Heart left ventricle (tissue), 13 donors: ENCODE data around the gene SELENOV.

Experiments
- CTCF ChIP-seq, 12 donors: fragments of 200-600 bp; sonication (generic) in 4 of 12; IDR thresholded peaks; one replicate each; pipeline versions ENCODE4 v1.5.0 to v1.8.0; 2018 to 2022; ENCODE audit warnings: antibody characterized with exemption in 12 of 12, mild to moderate bottlenecking in 5 of 12
- POLR2A ChIP-seq, 2 donors: fragments of 450-650 bp; IDR thresholded peaks; one replicate each; pipeline ENCODE4 v1.6.1; 2017; ENCODE audit warnings: antibody characterized with exemption in 2 of 2, mild to moderate bottlenecking in 2 of 2, moderate library complexity in 2 of 2
- donor health status: ischemic (EF 13 %, LVEDD 7.1; RV severe dilation, severe dysfunction).
- donor health status: DM: no; HTN: yes; CAD: no.
- donor health status: DM: no; HTN: no; CAD: no.
- donor health status: ischemic (EF 25% LVEDD 6.9; RV normal size, moderate dysfunction).
- donor health status: ischemic (EF 25% LVEDD 5.7; RV mildly dilated, moderate dysfunction).
- donor health status: ischemic (EF 35%, LVEDD 5.7; RV mildly dilated, moderate dysfunction).
- donor health status: nonischemic (EF 11% LVEDD 7.7; RV severe dilation, severe dysfunction).
- donor health status: DM: yes; HTN: yes; CAD: no.
- donor health status: PGD.
- donor health status: ischemic (EF 29% LVEDD 5.4; RV normal size, mild dysfunction).
- donor health status: nonischemic (EF 23%, LVEDD 6.1; RV moderate dilation, normal function).

- TF ChIP-seq CTCF (IDR thresholded peaks at IDR 0.05) (peak in 1 of 12 donors; percentile 19), POLR2A (IDR thresholded peaks at IDR 0.05) (peak in 1 of 2 donors; percentile 63)
These were observed 34.4 kb upstream of the SELENOV start, which contains the start of gene TIMM50 for GRCh38 chr19:39480337-39481228.
